KG1 (cell line): ENCODE data around the gene MEIOC.

Source experiments
- DNase-seq: peaks from one replicate; lab custom pipeline; 2025; lab: John Stamatoyannopoulos, UW

MEIOC gene

GRCh38 chr17:44708401-44709263, 52.4 kb downstream of the MEIOC start, which contains the start of gene DBF4B:
Gene DBF4B, plus strand, starts transcription at chr17:44708665. Its CDS starts 156 bp downstream, at chr17:44708821.
- peak; percentile 91 for DNase-seq

- no peak for DNase-seq
Observed at GRCh38 chr17:44719444-44719843, 63.2 kb downstream of the MEIOC start.

GRCh38 chr17:44722254-44722653, 66.0 kb downstream of the MEIOC start:
- DNase-seq, result no peak
